ENCODE data around the gene CEACAM16. TPM values are rescaled to one million over a fixed set of nuclear protein-coding genes. Genes with fewer than 3 reads are reported as not detected.
A peak's percentile ranks its signal among the peaks of the same experiment; 100 is the strongest.

Gene CEACAM16
- total RNA-seq, 4 donors from 2014 or later, result not detected

DNA sequence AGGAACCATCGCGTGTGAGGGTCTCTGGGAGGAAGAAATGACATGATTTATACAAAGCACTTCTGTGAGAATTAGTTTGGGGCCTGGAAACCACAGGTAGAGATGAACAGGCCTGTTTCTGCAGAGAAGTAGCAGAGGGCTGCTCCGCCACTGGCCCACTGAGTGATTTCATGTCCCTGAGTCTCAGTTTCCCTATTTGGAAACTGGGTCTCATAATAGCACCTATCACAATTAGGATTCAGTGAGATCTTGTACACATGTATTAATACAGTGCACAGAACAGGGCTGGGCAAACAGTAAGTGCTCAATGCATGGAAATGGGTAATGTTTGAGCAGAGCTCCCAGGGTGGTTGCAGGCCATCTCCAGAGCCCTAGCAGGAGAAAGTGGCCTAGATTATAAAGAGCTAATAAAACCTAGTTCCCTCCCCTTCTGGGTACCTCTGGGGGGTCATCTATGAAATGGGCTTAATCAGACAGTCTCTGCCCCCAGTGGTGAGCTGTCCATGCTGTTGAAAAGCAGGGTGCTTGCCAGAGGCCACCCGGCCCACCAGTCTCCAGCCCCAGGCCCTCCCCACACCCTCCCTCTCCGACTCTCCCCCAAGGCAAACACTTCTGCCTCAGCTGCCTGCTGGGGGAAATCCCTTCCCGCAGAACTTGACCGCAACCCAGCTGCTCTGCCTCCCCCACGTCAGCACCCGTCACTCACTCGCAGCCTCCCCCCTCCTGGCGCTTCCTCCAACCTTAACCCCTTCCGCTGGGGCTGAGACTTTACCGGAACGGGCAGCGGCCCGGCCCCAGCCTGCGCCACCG is 54.1 kb downstream of the CEACAM16 start:
- H3K4me3 ChIP-seq (ENCODE audit: low read depth, poor library complexity, severe bottlenecking), result no peak overlapping the region
- 11 to 12% methylated on average over 16 to 18 of the region's 18 CpGs for WGBS, 2 donors
- DNase-seq (ENCODE audit: low spot score in 2 of 2), result peak; percentile 84 to 98
- intact Hi-C loops (cut with DNase I; ENCODE audit: low total_unique reads), result no loop called here
- no peak for TF ChIP-seq POLR2A (IDR thresholded peaks at IDR 0.05)
- TF ChIP-seq, protein P1, sequence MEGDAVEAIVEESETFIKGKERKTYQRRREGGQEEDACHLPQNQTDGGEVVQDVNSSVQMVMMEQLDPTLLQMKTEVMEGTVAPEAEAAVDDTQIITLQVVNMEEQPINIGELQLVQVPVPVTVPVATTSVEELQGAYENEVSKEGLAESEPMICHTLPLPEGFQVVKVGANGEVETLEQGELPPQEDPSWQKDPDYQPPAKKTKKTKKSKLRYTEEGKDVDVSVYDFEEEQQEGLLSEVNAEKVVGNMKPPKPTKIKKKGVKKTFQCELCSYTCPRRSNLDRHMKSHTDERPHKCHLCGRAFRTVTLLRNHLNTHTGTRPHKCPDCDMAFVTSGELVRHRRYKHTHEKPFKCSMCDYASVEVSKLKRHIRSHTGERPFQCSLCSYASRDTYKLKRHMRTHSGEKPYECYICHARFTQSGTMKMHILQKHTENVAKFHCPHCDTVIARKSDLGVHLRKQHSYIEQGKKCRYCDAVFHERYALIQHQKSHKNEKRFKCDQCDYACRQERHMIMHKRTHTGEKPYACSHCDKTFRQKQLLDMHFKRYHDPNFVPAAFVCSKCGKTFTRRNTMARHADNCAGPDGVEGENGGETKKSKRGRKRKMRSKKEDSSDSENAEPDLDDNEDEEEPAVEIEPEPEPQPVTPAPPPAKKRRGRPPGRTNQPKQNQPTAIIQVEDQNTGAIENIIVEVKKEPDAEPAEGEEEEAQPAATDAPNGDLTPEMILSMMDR (IDR thresholded peaks at IDR 0.05), result no peak

DNA sequence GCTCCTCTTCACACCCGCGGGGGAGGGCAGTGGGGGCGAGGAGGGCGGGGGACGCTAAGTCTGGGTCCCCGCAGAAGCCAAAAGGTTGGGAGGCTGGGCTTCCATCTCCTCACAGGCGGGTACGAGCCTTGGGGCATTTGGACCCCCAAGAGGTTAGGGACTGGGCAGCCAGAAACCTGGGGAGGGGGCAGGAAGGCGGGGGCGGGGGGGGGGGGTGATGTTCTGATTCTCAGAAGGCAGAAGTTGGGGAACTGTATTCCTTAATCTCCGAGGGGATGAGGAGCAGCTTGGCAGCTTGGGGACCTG is 54.6 kb downstream of the CEACAM16 start:
- H3K4me3 ChIP-seq (ENCODE audit: low read depth, poor library complexity, severe bottlenecking), result no peak overlapping the region
- DNase-seq (ENCODE audit: low spot score in 2 of 2), result no peak
- intact Hi-C loops (cut with DNase I; ENCODE audit: low total_unique reads), result no loop called here
- WGBS, 2 donors, result 0 to 4% methylated on average over 6 to 11 of the region's 11 CpGs
- no peak for TF ChIP-seq POLR2A (IDR thresholded peaks at IDR 0.05)
- TF ChIP-seq, protein P1 (IDR thresholded peaks at IDR 0.05), result no peak

DNA sequence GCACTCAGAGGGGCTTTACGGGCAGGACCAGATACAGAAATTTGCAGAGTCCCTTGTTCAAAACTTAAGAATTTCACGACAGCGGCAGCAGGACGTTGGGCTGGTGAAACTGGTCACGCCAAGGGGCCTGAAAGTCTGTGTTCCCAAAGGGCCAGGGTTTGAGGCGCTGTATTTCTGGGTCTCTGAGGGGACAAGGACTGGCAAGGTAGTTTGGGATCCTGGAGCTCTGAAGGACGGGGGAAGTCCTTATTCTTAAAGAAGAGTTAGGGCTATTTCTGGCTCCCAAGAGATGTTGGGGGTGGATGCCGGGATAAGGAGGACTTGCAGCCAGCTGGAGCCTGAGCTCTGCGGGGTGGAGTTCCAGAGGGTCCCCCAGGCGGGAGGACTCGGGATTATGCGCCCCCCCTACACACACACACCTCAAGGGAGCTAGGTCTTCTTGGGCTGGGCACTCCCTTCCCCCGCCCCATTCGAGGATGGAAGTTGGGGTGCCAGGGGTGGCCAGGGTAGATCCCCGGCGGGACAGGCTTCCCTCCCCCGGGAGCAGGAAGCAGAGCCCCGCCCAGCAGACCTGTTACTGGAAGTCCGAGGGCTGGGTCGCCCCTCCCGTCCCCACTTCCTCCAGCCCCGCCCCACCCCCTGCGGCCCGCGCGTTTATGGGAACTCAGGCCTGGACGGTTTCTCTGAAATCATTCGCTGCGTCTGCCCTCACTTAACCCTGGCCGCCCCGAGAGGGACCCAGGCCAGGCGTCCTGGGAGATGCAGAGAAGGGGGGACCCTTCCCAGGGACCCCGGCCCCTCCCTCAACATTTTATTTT is 55.2 kb downstream of the CEACAM16 start:
- 1 to 2% methylated on average over 21 to 32 of the region's 33 CpGs for WGBS, 2 donors
- intact Hi-C loops (cut with DNase I; ENCODE audit: low total_unique reads), result no loop called here
- peak; percentile 88 to 98 for DNase-seq (ENCODE audit: low spot score in 2 of 2)
- TF ChIP-seq, protein P1 (IDR thresholded peaks at IDR 0.05), result no peak
- H3K4me3 ChIP-seq (ENCODE audit: low read depth, poor library complexity, severe bottlenecking), result no peak overlapping the region

DNA sequence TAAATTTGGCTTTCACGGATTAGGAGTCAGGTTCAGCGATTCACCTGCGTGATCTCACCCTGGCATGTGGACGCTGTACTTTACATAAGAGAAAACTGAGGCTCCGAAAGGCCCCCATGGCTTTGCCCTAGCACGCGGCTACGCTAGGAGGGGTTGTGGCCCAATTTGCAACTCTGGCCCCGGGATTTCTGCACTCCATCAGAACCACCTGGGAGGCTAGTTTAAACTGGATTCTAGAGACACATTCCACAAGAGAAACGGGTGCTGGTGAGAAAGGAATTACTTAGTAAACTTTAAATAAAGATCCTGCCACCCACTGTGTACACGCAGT is 55.8 kb downstream of the CEACAM16 start:
- no peak overlapping the region for H3K4me3 ChIP-seq (ENCODE audit: low read depth, poor library complexity, severe bottlenecking)
- intact Hi-C loops (cut with DNase I; ENCODE audit: low total_unique reads), result loop anchor here (5.0 kb wide), 1 partner anchor 828 kb away; the partner anchor contains the start of gene OPA3
- WGBS, 2 donors, result 33 to 35% methylated on average over 11 of the region's 11 CpGs
- no peak for TF ChIP-seq POLR2A (IDR thresholded peaks at IDR 0.05)
- TF ChIP-seq, protein P1 (IDR thresholded peaks at IDR 0.05), result no peak
- DNase-seq (ENCODE audit: low spot score in 2 of 2), result no peak

DNA sequence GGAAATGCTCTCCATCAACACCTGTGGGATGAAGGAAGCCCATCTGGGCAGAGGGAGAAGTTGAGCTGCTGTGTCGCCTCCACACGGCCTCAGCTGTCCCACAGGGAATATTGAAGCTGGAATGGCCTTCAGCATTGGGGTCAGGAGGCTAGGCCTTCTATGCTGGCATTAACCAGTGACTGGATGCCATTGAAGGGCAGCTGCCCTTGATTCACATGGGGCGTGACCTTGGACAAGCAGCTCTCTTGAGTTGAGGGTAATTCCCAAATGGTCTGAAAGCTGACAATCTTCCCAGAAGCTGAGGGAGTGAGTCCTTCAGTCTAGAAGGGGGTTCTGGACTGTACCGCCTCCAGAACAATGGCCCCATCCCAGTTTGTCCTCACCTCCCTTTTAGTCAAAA is 56.3 kb downstream of the CEACAM16 start:
- no peak overlapping the region for H3K4me3 ChIP-seq (ENCODE audit: low read depth, poor library complexity, severe bottlenecking)
- TF ChIP-seq, protein P1 (IDR thresholded peaks at IDR 0.05), result no peak
- TF ChIP-seq POLR2A (IDR thresholded peaks at IDR 0.05), result no peak
- DNase-seq (ENCODE audit: low spot score in 2 of 2), result no peak
- WGBS, 2 donors, result 58 to 65% methylated on average over 4 of the region's 4 CpGs
- intact Hi-C loops (cut with DNase I; ENCODE audit: low total_unique reads), result loop anchor here (5.0 kb wide), 1 partner anchor 827 kb away; the partner anchor contains the start of gene OPA3
